ENCODE measurements around the gene RFTN1.

The RFTN1 gene

GRCh38 chr3:16545413-16546185 lies 32.1 kb upstream of the RFTN1 start:
- CTCF ChIA-PET = interaction anchor here (0.6 to 2.0 kb wide), 8 partner anchors 10 to 277 kb away, joined by 3 to 12 read pairs (median 4); no protein-coding TSS in a partner anchor
- no peak for DNase-seq (ENCODE audit: low read depth, low spot score)
- no peak for TF ChIP-seq CTCF (IDR thresholded peaks at IDR 0.05; ENCODE audit: insufficient read depth, low read length, missing control alignments)
- POLR2A ChIA-PET = no interaction called here
- H3K4me3 ChIP-seq (ENCODE audit: low read depth, low read length) = no peak overlapping the region

GRCh38 chr3:16543242-16543864 lies 29.9 kb upstream of the RFTN1 start:
- no peak for DNase-seq (ENCODE audit: low read depth, low spot score)
- no peak for TF ChIP-seq CTCF (IDR thresholded peaks at IDR 0.05; ENCODE audit: insufficient read depth, low read length, missing control alignments)
- ChIA-PET POLR2A (no interaction called here), CTCF (interaction anchor here (0.9 to 1.7 kb wide), 2 partner anchors 27 to 253 kb away, joined by 3 to 6 read pairs; no protein-coding TSS in a partner anchor)
- no peak overlapping the region for H3K4me3 ChIP-seq (ENCODE audit: low read depth, low read length)

GRCh38 chr3:16538507-16538906 lies 25.0 kb upstream of the RFTN1 start:
- ChIA-PET POLR2A (no interaction called here), CTCF (interaction anchor here (0.6 to 3.7 kb wide), 6 partner anchors 9 to 270 kb away, joined by 3 to 24 read pairs (median 8); no protein-coding TSS in a partner anchor)
- TF ChIP-seq CTCF (IDR thresholded peaks at IDR 0.05; ENCODE audit: insufficient read depth, low read length, missing control alignments) = no peak

GRCh38 chr3:16536996-16537395 lies 23.5 kb upstream of the RFTN1 start:
- ChIA-PET POLR2A (no interaction called here), CTCF (interaction anchor here (1.0 to 3.7 kb wide), 9 partner anchors 8 to 272 kb away, joined by 3 to 24 read pairs (median 8); partner anchors contain the start of gene OXNAD1)
- DNase-seq (ENCODE audit: low read depth, low spot score) = no peak
- H3K4me3 ChIP-seq (ENCODE audit: low read depth, low read length) = no peak overlapping the region
- TF ChIP-seq CTCF (IDR thresholded peaks at IDR 0.05; ENCODE audit: insufficient read depth, low read length, missing control alignments) = no peak

More at GRCh38 chr3:16538507-16538906, 25.0 kb upstream of the RFTN1 start:
- H3K4me3 ChIP-seq (ENCODE audit: low read depth, low read length) = no peak overlapping the region
- DNase-seq (ENCODE audit: low read depth, low spot score) = no peak

GRCh38 chr3:16536344-16536663 lies 22.8 kb upstream of the RFTN1 start:
- POLR2A ChIA-PET = no interaction called here
- no peak for DNase-seq (ENCODE audit: low read depth, low spot score)
- no peak for TF ChIP-seq CTCF (IDR thresholded peaks at IDR 0.05; ENCODE audit: insufficient read depth, low read length, missing control alignments)
- no peak overlapping the region for H3K4me3 ChIP-seq (ENCODE audit: low read depth, low read length)
- CTCF ChIA-PET = interaction anchor here (1.0 to 3.7 kb wide), 11 partner anchors 9 to 271 kb away, joined by 3 to 24 read pairs (median 4); partner anchors contain the start of gene OXNAD1

- POLR2A ChIA-PET = no interaction called here
- H3K4me3 ChIP-seq (ENCODE audit: low read depth, low read length) = no peak overlapping the region
- DNase-seq (ENCODE audit: low read depth, low spot score) = no peak
- CTCF ChIA-PET = interaction anchor here (1.7 kb wide), 1 partner anchor 13 kb away, joined by 5 read pairs; no protein-coding TSS in a partner anchor
- no peak for TF ChIP-seq CTCF (IDR thresholded peaks at IDR 0.05; ENCODE audit: insufficient read depth, low read length, missing control alignments)
These were observed 21.3 kb upstream of the RFTN1 start for GRCh38 chr3:16534640-16535262.

Measured in AG04449 (cell line).